ENCODE results near the gene IDH3B.

GRCh38 chr20:2654384-2654822 is 9.6 kb downstream of the IDH3B start:
- TF ChIP-seq CTCF (IDR thresholded peaks at IDR 0.05) (no peak), POLR2A (IDR thresholded peaks at IDR 0.05) (no peak)
